Raji (cell line): ENCODE results near the gene NAP1L4.

Experiments used
- POLR2A ChIP-seq: IDR thresholded peaks from 2 replicates; pipeline ENCODE4 v1.6.1; 2011; ENCODE audit warnings: low read depth, low read length, control low read depth; ENCODE audit not compliant: insufficient read depth

The NAP1L4 gene

GRCh38 chr11:3002351-3002861 lies 10.3 kb upstream of the NAP1L4 start:
- TF ChIP-seq POLR2A: no peak

- TF ChIP-seq POLR2A: no peak
Measured at GRCh38 chr11:3001496-3001895, 9.4 kb upstream of the NAP1L4 start.

- no peak for TF ChIP-seq POLR2A
Measured at GRCh38 chr11:3000032-3000961, 8.2 kb upstream of the NAP1L4 start.

GRCh38 chr11:2999464-2999998 lies 7.4 kb upstream of the NAP1L4 start:
- no peak for TF ChIP-seq POLR2A

- TF ChIP-seq POLR2A: no peak
Measured at GRCh38 chr11:2998073-2998850, 6.1 kb upstream of the NAP1L4 start.

GRCh38 chr11:2997406-2997805 lies 5.3 kb upstream of the NAP1L4 start:
- TF ChIP-seq POLR2A: no peak

- TF ChIP-seq POLR2A: no peak
Measured at GRCh38 chr11:2996976-2997375, 4.8 kb upstream of the NAP1L4 start.

GRCh38 chr11:2995893-2996554 lies 3.9 kb upstream of the NAP1L4 start:
- no peak for TF ChIP-seq POLR2A

- no peak for TF ChIP-seq POLR2A
Measured at GRCh38 chr11:2995031-2995561, 3.0 kb upstream of the NAP1L4 start.

GRCh38 chr11:2994336-2994730 lies 2.2 kb upstream of the NAP1L4 start:
- TF ChIP-seq POLR2A: no peak

- TF ChIP-seq POLR2A: no peak
Measured at GRCh38 chr11:2992997-2993325, 832 bp upstream of the NAP1L4 start.

GRCh38 chr11:2991452-2992233 lies 486 bp downstream of the NAP1L4 start:
- no peak for TF ChIP-seq POLR2A

- no peak for TF ChIP-seq POLR2A
Measured at GRCh38 chr11:2990617-2991451, 1.3 kb downstream of the NAP1L4 start.
